Peyer's patch (tissue), 4 donors: ENCODE measurements around the gene KLHL28. TPM values are rescaled to one million over a fixed set of nuclear protein-coding genes. Genes with fewer than 3 reads are reported as not detected.

Experiments
- DNase-seq, 3 donors: peaks; one replicate each; pipeline ENCODE4 v3.0.0-alpha.2; 2017 to 2019
- H3K27ac ChIP-seq, 4 donors: fragments of 200-600 bp; sonication (generic); one replicate each; pipeline ENCODE4 v1.5.1; 2016 to 2019
- H3K27me3 ChIP-seq, 2 donors: fragments of 200-600 bp; sonication (generic); one replicate each; pipeline ENCODE4 v1.5.1; 2019
- H3K36me3 ChIP-seq, 3 donors: fragments of 200-600 bp; sonication (generic); one replicate each; pipeline ENCODE4 v1.5.1; 2016 to 2019
- H3K4me1 ChIP-seq, 4 donors: fragments of 200-600 bp; sonication (generic); one replicate each; pipeline ENCODE4 v1.5.1; 2016 to 2019
- H3K4me3 ChIP-seq, 4 donors: fragments of 200-600 bp; sonication (generic); 1 replicate in 3 of 4; 2 replicates in 1 of 4; pipeline ENCODE4 v1.5.1; 2016 to 2019; ENCODE audit warnings: mild to moderate bottlenecking in 1 of 4
- H3K9me3 ChIP-seq, 4 donors: fragments of 200-600 bp; sonication (generic); one replicate each; pipeline ENCODE4 v1.5.1; 2016 to 2019; ENCODE audit warnings: mild to moderate bottlenecking in 1 of 4
- POLR2A ChIP-seq, 2 donors: fragments of 450-650 bp; IDR thresholded peaks; one replicate each; pipeline ENCODE4 v1.5.1; 2017; ENCODE audit warnings: antibody characterized with exemption in 2 of 2, mild to moderate bottlenecking in 2 of 2, moderate library complexity in 2 of 2
- total RNA-seq, 4 donors: library from RNA; depleted of rRNA; stranded (reverse); fragments of >200 nt; gene quantifications; one replicate each; pipeline ENCODE4 v1.1.0, GENCODE V29; 2016
- TF ChIP-seq, protein P1 (sequence below), 6 experiments: fragments of 450-650 bp in 4 of 6; fragments of 200-600 bp in 2 of 6; sonication (generic) in 1 of 6; IDR thresholded peaks; one replicate each; pipeline ENCODE4 v1.5.1; 2017 to 2019; ENCODE audit warnings: antibody characterized with exemption in 6 of 6, mild to moderate bottlenecking in 3 of 6, moderate library complexity in 1 of 6

The KLHL28 gene, protein sequence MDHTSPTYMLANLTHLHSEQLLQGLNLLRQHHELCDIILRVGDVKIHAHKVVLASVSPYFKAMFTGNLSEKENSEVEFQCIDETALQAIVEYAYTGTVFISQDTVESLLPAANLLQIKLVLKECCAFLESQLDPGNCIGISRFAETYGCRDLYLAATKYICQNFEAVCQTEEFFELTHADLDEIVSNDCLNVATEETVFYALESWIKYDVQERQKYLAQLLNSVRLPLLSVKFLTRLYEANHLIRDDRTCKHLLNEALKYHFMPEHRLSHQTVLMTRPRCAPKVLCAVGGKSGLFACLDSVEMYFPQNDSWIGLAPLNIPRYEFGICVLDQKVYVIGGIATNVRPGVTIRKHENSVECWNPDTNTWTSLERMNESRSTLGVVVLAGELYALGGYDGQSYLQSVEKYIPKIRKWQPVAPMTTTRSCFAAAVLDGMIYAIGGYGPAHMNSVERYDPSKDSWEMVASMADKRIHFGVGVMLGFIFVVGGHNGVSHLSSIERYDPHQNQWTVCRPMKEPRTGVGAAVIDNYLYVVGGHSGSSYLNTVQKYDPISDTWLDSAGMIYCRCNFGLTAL
- total RNA-seq: 10 to 100 TPM in 3 of 4 donors, 1 to 10 TPM in 1; 7.4 to 17.0 (median 12.0) TPM

DNA sequence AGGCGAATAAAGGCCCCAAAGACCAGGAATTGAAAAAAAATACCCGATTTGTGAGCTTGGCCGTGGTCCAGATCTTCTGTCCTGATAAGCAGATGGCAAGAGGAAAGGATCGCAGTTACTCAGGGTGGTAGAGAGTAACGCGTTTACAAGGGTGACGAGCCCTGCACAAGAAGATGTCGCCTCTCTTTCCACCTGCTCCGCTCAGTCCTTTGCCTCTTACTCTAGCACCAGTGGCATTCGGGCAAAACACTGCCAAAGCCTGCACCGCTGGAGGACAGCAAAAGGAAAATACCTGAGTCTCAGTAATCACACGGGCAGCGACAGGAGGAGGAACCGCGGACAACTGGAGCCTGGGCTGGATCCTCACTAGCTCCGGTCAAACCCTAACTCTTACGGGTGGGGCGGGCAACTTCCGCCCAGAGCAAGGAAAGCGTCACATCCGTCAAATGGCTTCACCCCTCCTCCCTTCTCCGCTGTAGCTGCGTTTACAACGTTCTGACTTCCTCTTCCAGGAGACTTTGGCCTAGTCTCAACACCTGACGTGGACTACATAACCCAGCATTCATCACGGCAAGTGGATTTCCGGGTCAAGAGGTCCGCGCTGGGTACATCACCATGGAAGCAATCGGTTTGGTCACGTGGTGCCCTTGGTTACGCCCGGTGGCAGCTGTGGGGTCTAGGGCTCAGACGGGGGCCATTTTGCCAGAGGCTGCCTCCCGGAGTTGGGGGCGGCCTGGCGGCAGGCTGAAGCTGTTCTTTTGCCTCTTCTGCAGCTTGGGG, at the start of gene KLHL28, which contains the start of gene TOGARAM1:
Gene KLHL28, minus strand, starts transcription at position 394 of the 780 bp plus-strand sequence. CDS start 16,019 bp downstream, outside the sequence.
Gene TOGARAM1, plus strand, starts transcription at position 637 of the 780 bp plus-strand sequence. CDS start 232 bp downstream, outside the sequence.
- Histone ChIP-seq H3K9me3 (no peaks in the 10 kb centered on the region), H3K27me3 (no peaks in the 10 kb centered on the region), H3K4me3 (peak within 1 kb of the TSS; percentile 78 to 92 (median 82)), H3K27ac (peak within 1 kb of the TSS; percentile 88 to 94 (median 91)), H3K36me3 (no peaks in the 10 kb centered on the region), H3K4me1 (peaks cover 0 to 40% (median 20%) of the 10 kb centered on the region in 4 donors)
- peak; percentile 91 to 96 for TF ChIP-seq POLR2A (IDR thresholded peaks at IDR 0.05)
- TF ChIP-seq, protein P1, sequence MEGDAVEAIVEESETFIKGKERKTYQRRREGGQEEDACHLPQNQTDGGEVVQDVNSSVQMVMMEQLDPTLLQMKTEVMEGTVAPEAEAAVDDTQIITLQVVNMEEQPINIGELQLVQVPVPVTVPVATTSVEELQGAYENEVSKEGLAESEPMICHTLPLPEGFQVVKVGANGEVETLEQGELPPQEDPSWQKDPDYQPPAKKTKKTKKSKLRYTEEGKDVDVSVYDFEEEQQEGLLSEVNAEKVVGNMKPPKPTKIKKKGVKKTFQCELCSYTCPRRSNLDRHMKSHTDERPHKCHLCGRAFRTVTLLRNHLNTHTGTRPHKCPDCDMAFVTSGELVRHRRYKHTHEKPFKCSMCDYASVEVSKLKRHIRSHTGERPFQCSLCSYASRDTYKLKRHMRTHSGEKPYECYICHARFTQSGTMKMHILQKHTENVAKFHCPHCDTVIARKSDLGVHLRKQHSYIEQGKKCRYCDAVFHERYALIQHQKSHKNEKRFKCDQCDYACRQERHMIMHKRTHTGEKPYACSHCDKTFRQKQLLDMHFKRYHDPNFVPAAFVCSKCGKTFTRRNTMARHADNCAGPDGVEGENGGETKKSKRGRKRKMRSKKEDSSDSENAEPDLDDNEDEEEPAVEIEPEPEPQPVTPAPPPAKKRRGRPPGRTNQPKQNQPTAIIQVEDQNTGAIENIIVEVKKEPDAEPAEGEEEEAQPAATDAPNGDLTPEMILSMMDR (IDR thresholded peaks at IDR 0.05): no peak
- DNase-seq: peak; percentile 93 to 99 (median 98)

- DNase-seq: no peak
- Histone ChIP-seq H3K4me1 (no peaks in the 10 kb centered on the region), H3K27ac (no peak overlapping the region), H3K9me3 (no peaks in the 10 kb centered on the region), H3K4me3 (no peak overlapping the region), H3K36me3 (peaks cover 0 to 18% (median 0%) of the 10 kb centered on the region in 3 donors), H3K27me3 (no peaks in the 10 kb centered on the region)
- TF ChIP-seq POLR2A (IDR thresholded peaks at IDR 0.05): no peak
- TF ChIP-seq, protein P1 (IDR thresholded peaks at IDR 0.05): no peak
Measured at GRCh38 chr14:45003924-45004323, 42.2 kb upstream of the KLHL28 start.

- TF ChIP-seq, protein P1 (IDR thresholded peaks at IDR 0.05): no peak
- no peak for TF ChIP-seq POLR2A (IDR thresholded peaks at IDR 0.05)
- DNase-seq: no peak
- H3K36me3 ChIP-seq: peaks cover 0 to 14% (median 0%) of the 10 kb centered on the region in 3 donors
- H3K27me3 ChIP-seq: no peaks in the 10 kb centered on the region
- H3K4me3 ChIP-seq: no peak overlapping the region
- no peaks in the 10 kb centered on the region for H3K4me1 ChIP-seq
- no peak overlapping the region for H3K27ac ChIP-seq
- no peaks in the 10 kb centered on the region for H3K9me3 ChIP-seq
Measured at GRCh38 chr14:44995770-44996294, 34.1 kb upstream of the KLHL28 start.

DNA sequence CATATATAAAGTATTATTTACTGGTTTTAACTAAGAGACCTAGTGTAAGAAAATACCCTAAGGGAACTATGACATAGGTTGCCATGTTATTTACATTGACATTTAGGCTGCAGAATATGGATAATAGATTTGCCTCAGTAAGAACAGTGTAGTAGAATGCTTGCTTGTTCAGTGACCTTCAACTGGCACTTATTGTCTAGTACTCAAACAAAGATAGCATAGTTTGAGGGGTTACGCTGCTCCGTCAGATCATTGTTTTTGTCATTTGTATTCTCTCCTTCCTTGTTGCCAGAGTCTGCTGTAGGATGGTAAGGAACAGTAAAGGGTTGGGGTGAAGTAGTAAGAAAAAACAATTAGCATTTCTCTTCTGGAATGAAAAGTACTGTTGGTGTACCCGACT, 33.4 kb upstream of the KLHL28 start:
- DNase-seq: no peak
- H3K9me3 ChIP-seq: no peaks in the 10 kb centered on the region
- H3K36me3 ChIP-seq: peaks cover 0 to 10% (median 0%) of the 10 kb centered on the region in 3 donors
- no peaks in the 10 kb centered on the region for H3K4me1 ChIP-seq
- no peak overlapping the region for H3K4me3 ChIP-seq
- no peak for TF ChIP-seq POLR2A (IDR thresholded peaks at IDR 0.05)
- TF ChIP-seq, protein P1 (IDR thresholded peaks at IDR 0.05): no peak
- H3K27ac ChIP-seq: no peak overlapping the region
- H3K27me3 ChIP-seq: no peaks in the 10 kb centered on the region

GRCh38 chr14:44990533-44990932, 28.8 kb upstream of the KLHL28 start:
- DNase-seq: no peak
- TF ChIP-seq, protein P1 (IDR thresholded peaks at IDR 0.05): no peak
- no peak for TF ChIP-seq POLR2A (IDR thresholded peaks at IDR 0.05)
- H3K4me1 ChIP-seq: no peaks in the 10 kb centered on the region
- no peak overlapping the region for H3K27ac ChIP-seq
- H3K27me3 ChIP-seq: no peaks in the 10 kb centered on the region
- no peaks in the 10 kb centered on the region for H3K9me3 ChIP-seq
- H3K4me3 ChIP-seq: no peak overlapping the region
- no peaks in the 10 kb centered on the region for H3K36me3 ChIP-seq
